Upper lobe of left lung (tissue), 6 donors: ENCODE results near the gene LDLRAD3. TPM values are rescaled to one million over a fixed set of nuclear protein-coding genes. Genes with fewer than 3 reads are reported as not detected.

Experiments
- ATAC-seq, 2 donors: fragments of 200-7000 bp; cut with Tn5 transposase; one replicate each; pipeline ENCODE4 v1.9.1; 2022; ENCODE audit warnings: mild to moderate bottlenecking in 2 of 2, moderate library complexity in 2 of 2; ENCODE audit not compliant: low FRiP score in 2 of 2
- DNase-seq, 2 donors: peaks; one replicate each; pipeline ENCODE4 v3.0.0-alpha.2; 2019 to 2020
- H3K27ac ChIP-seq, 4 donors: fragments of 200-600 bp; sonication (generic); one replicate each; pipeline ENCODE4 v1.5.1; 2016 to 2019
- H3K27me3 ChIP-seq, 4 donors: fragments of 200-600 bp; sonication (generic); one replicate each; pipeline ENCODE4 v1.5.1; 2017 to 2019
- H3K36me3 ChIP-seq, 4 donors: fragments of 200-600 bp; sonication (generic); one replicate each; pipeline ENCODE4 v1.5.1; 2016 to 2019
- H3K4me1 ChIP-seq, 4 donors: fragments of 200-600 bp; sonication (generic); one replicate each; pipeline ENCODE4 v1.5.1; 2018 to 2019
- H3K4me3 ChIP-seq, 4 donors: fragments of 200-600 bp; sonication (generic); one replicate each; pipeline ENCODE4 v1.5.1; 2017 to 2019; ENCODE audit warnings: mild to moderate bottlenecking in 2 of 4, moderate library complexity in 1 of 4
- H3K9me3 ChIP-seq, 4 donors: fragments of 200-600 bp; sonication (generic); one replicate each; pipeline ENCODE4 v1.5.1; 2018 to 2019
- EP300 ChIP-seq, 4 donors: sonication (generic); formaldehyde crosslinking; IDR thresholded peaks; one replicate each; pipeline ENCODE4 v1.5.1; 2017; ENCODE audit warnings: antibody characterized with exemption in 4 of 4, control low read depth in 2 of 4
- POLR2A ChIP-seq, 4 donors: fragments of 450-650 bp; IDR thresholded peaks; one replicate each; pipeline ENCODE4 v1.5.1; 2016 to 2017; ENCODE audit warnings: antibody characterized with exemption in 4 of 4, mild to moderate bottlenecking in 2 of 4
- POLR2AphosphoS5 ChIP-seq, 2 donors: sonication (generic); formaldehyde crosslinking; IDR thresholded peaks; one replicate each; pipeline ENCODE4 v1.5.1; 2017; ENCODE audit warnings: antibody characterized with exemption in 2 of 2
- WGBS, 2 donors: methylation state at CpG; one replicate each; pipeline ENCODE4 v1.1.5; 2017 to 2018; 5-methylcytosine and 5-hydroxymethylcytosine counted together
- total RNA-seq, 6 donors: library from RNA; depleted of rRNA in 4 of 6; stranded (reverse); fragments of >200 nt in 4 of 6; gene quantifications; one replicate each; pipeline versions ENCODE4 v1.1.0 to v1.2.1, GENCODE V29; 2016 to 2021
- TF ChIP-seq, protein P1 (sequence below), 6 experiments: fragments of 450-650 bp in 4 of 6; fragments of 200-600 bp in 2 of 6; sonication (generic) in 2 of 6; IDR thresholded peaks; one replicate each; pipeline ENCODE4 v1.5.1; 2016 to 2019; ENCODE audit warnings: antibody characterized with exemption in 6 of 6
- donor health status: DM: no; HTN: no; CAD: no; lungs with moderate emphysema.
- donor health status: DM: no; HTN: yes; CAD: no; lungs with severe emphysema.

Gene LDLRAD3
- total RNA-seq, 6 donors from 2014 or later: 4.4 to 16.8 (median 7.4) TPM

- 84 to 86% methylated on average over 8 of the region's 8 CpGs for WGBS, 2 donors
- ATAC-seq (no peak), DNase-seq (no peak)
These were observed 75.2 kb downstream of the LDLRAD3 start for GRCh38 chr11:36019005-36019596.

DNA sequence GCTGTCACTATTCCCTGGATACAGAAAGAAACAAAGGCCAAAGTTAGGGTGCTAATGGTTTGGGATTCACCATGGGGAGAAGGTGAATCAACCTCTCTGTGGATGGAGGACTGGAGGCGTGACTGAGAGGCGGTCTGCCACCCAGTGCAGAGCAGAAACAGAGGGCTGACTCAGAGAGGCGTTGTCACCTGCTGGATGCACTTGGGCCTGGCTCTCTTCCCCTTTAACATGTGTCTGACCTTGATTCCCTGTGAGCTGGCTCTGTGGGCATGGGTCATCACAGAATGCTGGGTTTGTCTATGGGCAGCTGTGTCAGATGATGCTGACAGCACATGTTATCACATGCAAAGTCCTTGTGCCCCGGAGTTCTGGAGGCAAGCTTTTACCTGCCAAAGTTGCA, 75.9 kb downstream of the LDLRAD3 start:
- Histone ChIP-seq H3K27ac (no peak overlapping the region), H3K4me3 (no peak overlapping the region), H3K4me1 (peaks cover 0 to 6% (median 1%) of the 10 kb centered on the region in 4 donors), H3K36me3 (no peaks in the 10 kb centered on the region), H3K9me3 (no peaks in the 10 kb centered on the region), H3K27me3 (no peaks in the 10 kb centered on the region)
- 79 to 87% methylated on average over 4 of the region's 4 CpGs for WGBS, 2 donors
- ATAC-seq (no peak), DNase-seq (no peak)
- TF ChIP-seq EP300 (IDR thresholded peaks at IDR 0.05): no peak
- TF ChIP-seq POLR2AphosphoS5 (IDR thresholded peaks at IDR 0.05): no peak
- no peak for TF ChIP-seq POLR2A (IDR thresholded peaks at IDR 0.05)
- TF ChIP-seq, protein P1, sequence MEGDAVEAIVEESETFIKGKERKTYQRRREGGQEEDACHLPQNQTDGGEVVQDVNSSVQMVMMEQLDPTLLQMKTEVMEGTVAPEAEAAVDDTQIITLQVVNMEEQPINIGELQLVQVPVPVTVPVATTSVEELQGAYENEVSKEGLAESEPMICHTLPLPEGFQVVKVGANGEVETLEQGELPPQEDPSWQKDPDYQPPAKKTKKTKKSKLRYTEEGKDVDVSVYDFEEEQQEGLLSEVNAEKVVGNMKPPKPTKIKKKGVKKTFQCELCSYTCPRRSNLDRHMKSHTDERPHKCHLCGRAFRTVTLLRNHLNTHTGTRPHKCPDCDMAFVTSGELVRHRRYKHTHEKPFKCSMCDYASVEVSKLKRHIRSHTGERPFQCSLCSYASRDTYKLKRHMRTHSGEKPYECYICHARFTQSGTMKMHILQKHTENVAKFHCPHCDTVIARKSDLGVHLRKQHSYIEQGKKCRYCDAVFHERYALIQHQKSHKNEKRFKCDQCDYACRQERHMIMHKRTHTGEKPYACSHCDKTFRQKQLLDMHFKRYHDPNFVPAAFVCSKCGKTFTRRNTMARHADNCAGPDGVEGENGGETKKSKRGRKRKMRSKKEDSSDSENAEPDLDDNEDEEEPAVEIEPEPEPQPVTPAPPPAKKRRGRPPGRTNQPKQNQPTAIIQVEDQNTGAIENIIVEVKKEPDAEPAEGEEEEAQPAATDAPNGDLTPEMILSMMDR (IDR thresholded peaks at IDR 0.05): no peak

More at GRCh38 chr11:36019005-36019596, 75.2 kb downstream of the LDLRAD3 start:
- H3K9me3 ChIP-seq: no peaks in the 10 kb centered on the region
- no peak for TF ChIP-seq POLR2AphosphoS5 (IDR thresholded peaks at IDR 0.05)
- TF ChIP-seq POLR2A (IDR thresholded peaks at IDR 0.05): no peak
- TF ChIP-seq, protein P1 (IDR thresholded peaks at IDR 0.05): no peak
- TF ChIP-seq EP300 (IDR thresholded peaks at IDR 0.05): no peak
- H3K27ac ChIP-seq: no peak overlapping the region
- H3K4me3 ChIP-seq: no peak overlapping the region
- peaks cover 0 to 6% (median 1%) of the 10 kb centered on the region in 4 donors for H3K4me1 ChIP-seq
- H3K27me3 ChIP-seq: no peaks in the 10 kb centered on the region
- H3K36me3 ChIP-seq: no peaks in the 10 kb centered on the region

GRCh38 chr11:36022882-36023281, 79.0 kb downstream of the LDLRAD3 start:
- Histone ChIP-seq H3K36me3 (no peaks in the 10 kb centered on the region), H3K4me1 (no peaks in the 10 kb centered on the region), H3K4me3 (no peak overlapping the region), H3K27ac (no peak overlapping the region), H3K9me3 (no peaks in the 10 kb centered on the region), H3K27me3 (no peaks in the 10 kb centered on the region)
- 85 to 88% methylated on average over 7 of the region's 7 CpGs for WGBS, 2 donors
- TF ChIP-seq POLR2A (IDR thresholded peaks at IDR 0.05) (no peak), POLR2AphosphoS5 (IDR thresholded peaks at IDR 0.05) (no peak), EP300 (IDR thresholded peaks at IDR 0.05) (no peak)
- TF ChIP-seq, protein P1 (IDR thresholded peaks at IDR 0.05): no peak
- DNase-seq: no peak
- no peak for ATAC-seq

- no peaks in the 10 kb centered on the region for H3K9me3 ChIP-seq
- H3K36me3 ChIP-seq: no peaks in the 10 kb centered on the region
- no peak overlapping the region for H3K4me3 ChIP-seq
- no peak overlapping the region for H3K27ac ChIP-seq
- DNase-seq: no peak
- 20 to 29% methylated on average over 2 of the region's 2 CpGs for WGBS, 2 donors
- TF ChIP-seq, protein P1 (IDR thresholded peaks at IDR 0.05): no peak
- TF ChIP-seq EP300 (IDR thresholded peaks at IDR 0.05) (no peak), POLR2AphosphoS5 (IDR thresholded peaks at IDR 0.05) (no peak), POLR2A (IDR thresholded peaks at IDR 0.05) (no peak)
- H3K27me3 ChIP-seq: no peaks in the 10 kb centered on the region
- ATAC-seq: no peak
- H3K4me1 ChIP-seq: no peaks in the 10 kb centered on the region
These were observed 80.1 kb downstream of the LDLRAD3 start for GRCh38 chr11:36023922-36024321.

GRCh38 chr11:36024716-36025115, 80.9 kb downstream of the LDLRAD3 start:
- no peaks in the 10 kb centered on the region for H3K4me1 ChIP-seq
- no peak overlapping the region for H3K27ac ChIP-seq
- no peaks in the 10 kb centered on the region for H3K27me3 ChIP-seq
- DNase-seq (no peak), ATAC-seq (no peak)
- 100% methylated on average over 1 of the region's 1 CpG for WGBS, 2 donors
- no peak overlapping the region for H3K4me3 ChIP-seq
- no peaks in the 10 kb centered on the region for H3K9me3 ChIP-seq
- H3K36me3 ChIP-seq: no peaks in the 10 kb centered on the region
- no peak for TF ChIP-seq POLR2A (IDR thresholded peaks at IDR 0.05)
- TF ChIP-seq EP300 (IDR thresholded peaks at IDR 0.05): no peak
- TF ChIP-seq, protein P1 (IDR thresholded peaks at IDR 0.05): no peak
- TF ChIP-seq POLR2AphosphoS5 (IDR thresholded peaks at IDR 0.05): no peak
